ENCODE measurements around the gene VENTX.

VENTX gene

DNA sequence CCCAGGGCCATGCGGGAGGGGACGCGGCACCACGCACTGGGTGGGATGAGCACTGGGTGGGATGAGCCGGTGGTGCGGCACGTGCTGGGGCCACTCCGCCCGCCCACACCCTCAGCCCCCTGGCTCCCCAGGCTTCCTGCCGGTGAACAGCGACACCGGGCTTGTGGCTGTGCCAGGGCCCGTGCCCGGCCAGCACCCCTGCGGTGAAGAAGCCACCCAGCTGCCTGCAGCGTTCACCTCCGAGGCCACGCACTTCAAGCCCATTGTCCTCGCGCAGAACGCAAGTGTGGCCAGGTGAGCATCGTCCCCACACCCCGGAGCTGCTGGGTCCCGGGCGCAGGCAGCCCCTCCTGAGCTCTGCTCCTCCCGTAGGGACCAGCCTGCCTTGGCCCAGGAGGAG lies 39.4 kb upstream of the VENTX start:
- no peak overlapping the region for H3K4me3 ChIP-seq (ENCODE audit: low read length)
- H3K27ac ChIP-seq (ENCODE audit: low read depth, low read length) = no peak overlapping the region
- no peaks in the 10 kb centered on the region for H3F3A ChIP-seq (ENCODE audit: control insufficient read depth, insufficient read depth)
- H3K9me3 ChIP-seq (ENCODE audit: control insufficient read depth, insufficient read depth, low read length) = peaks cover 6% of the 10 kb centered on the region; the same call in 1 of the 2 replicates
- H3K4me1 ChIP-seq (ENCODE audit: control insufficient read depth, low read length) = no peaks in the 10 kb centered on the region
- H3K4me2 ChIP-seq (ENCODE audit: low read length) = no peak overlapping the region
- H3K36me3 ChIP-seq (ENCODE audit: control insufficient read depth, low read length) = no peaks in the 10 kb centered on the region
- H3K9me2 ChIP-seq (replicated peaks; ENCODE audit: control insufficient read depth, low read length) = no peaks in the 10 kb centered on the region
- TF ChIP-seq EZH2phosphoT487 (IDR thresholded peaks at IDR 0.05; ENCODE audit: borderline replicate concordance, low read length) = no peak
- TF ChIP-seq, protein P1, sequence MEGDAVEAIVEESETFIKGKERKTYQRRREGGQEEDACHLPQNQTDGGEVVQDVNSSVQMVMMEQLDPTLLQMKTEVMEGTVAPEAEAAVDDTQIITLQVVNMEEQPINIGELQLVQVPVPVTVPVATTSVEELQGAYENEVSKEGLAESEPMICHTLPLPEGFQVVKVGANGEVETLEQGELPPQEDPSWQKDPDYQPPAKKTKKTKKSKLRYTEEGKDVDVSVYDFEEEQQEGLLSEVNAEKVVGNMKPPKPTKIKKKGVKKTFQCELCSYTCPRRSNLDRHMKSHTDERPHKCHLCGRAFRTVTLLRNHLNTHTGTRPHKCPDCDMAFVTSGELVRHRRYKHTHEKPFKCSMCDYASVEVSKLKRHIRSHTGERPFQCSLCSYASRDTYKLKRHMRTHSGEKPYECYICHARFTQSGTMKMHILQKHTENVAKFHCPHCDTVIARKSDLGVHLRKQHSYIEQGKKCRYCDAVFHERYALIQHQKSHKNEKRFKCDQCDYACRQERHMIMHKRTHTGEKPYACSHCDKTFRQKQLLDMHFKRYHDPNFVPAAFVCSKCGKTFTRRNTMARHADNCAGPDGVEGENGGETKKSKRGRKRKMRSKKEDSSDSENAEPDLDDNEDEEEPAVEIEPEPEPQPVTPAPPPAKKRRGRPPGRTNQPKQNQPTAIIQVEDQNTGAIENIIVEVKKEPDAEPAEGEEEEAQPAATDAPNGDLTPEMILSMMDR (IDR thresholded peaks at IDR 0.05; ENCODE audit: low read depth, low read length, poor library complexity, severe bottlenecking) = no peak
- H3K79me2 ChIP-seq (ENCODE audit: control insufficient read depth, low read length) = no peaks in the 10 kb centered on the region
- no peaks in the 10 kb centered on the region for H3K27me3 ChIP-seq (ENCODE audit: control insufficient read depth, low read length)
- H4K20me1 ChIP-seq (ENCODE audit: control insufficient read depth, insufficient read depth, low read depth, low read length) = no peaks in the 10 kb centered on the region

DNA sequence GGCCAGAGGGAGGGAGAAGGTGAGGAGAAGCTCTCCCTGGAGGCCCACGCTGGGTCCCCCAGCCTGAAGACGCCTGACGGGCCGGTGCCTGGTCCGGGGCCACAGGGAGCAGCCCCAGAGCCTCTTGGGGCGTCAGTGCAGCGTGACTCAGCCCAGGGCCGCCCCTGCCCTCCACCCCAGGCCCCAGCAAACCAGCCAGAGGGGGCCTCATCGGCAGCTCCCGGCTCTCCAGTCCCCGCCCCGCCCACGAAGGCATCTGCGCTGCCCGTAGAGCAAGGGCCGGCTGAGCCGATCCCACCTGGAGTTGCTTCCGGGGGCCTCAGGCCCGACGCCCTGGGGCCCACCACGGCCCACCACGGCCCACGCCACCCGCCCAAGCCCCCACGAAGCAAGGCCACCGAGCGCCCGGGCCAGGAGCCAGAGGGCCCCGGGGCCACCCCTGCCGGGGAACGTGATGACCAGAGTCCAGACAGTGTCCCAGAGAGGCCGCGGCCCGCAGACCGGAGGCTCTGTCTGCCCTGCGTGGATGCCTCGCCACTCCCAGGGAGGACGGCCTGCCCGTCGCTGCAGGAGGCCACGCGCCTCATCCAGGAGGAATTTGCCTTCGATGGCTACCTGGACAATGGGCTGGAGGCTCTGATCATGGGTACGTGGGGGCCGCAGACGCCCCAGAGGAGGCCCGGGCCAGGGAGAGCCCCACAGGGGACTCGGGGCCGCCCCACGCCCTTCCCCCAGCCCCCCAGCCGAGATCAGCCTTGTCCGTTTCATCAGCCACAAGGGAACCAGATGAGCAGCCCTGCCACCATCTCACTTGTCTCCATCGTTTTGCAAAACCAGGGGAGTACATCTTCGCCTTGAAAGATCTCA lies 38.8 kb upstream of the VENTX start:
- no peaks in the 10 kb centered on the region for H3K79me2 ChIP-seq (ENCODE audit: control insufficient read depth, low read length)
- no peak overlapping the region for H3K27ac ChIP-seq (ENCODE audit: low read depth, low read length)
- no peak for TF ChIP-seq EZH2phosphoT487 (IDR thresholded peaks at IDR 0.05; ENCODE audit: borderline replicate concordance, low read length)
- TF ChIP-seq, protein P1 (IDR thresholded peaks at IDR 0.05; ENCODE audit: low read depth, low read length, poor library complexity, severe bottlenecking) = no peak
- H3K36me3 ChIP-seq (ENCODE audit: control insufficient read depth, low read length) = no peaks in the 10 kb centered on the region
- no peaks in the 10 kb centered on the region for H3F3A ChIP-seq (ENCODE audit: control insufficient read depth, insufficient read depth)
- H3K27me3 ChIP-seq (ENCODE audit: control insufficient read depth, low read length) = no peaks in the 10 kb centered on the region
- no peak overlapping the region for H3K4me2 ChIP-seq (ENCODE audit: low read length)
- peaks cover 9% of the 10 kb centered on the region; the same call in 1 of the 2 replicates for H3K9me3 ChIP-seq (ENCODE audit: control insufficient read depth, insufficient read depth, low read length)
- no peaks in the 10 kb centered on the region for H3K4me1 ChIP-seq (ENCODE audit: control insufficient read depth, low read length)
- no peaks in the 10 kb centered on the region for H4K20me1 ChIP-seq (ENCODE audit: control insufficient read depth, insufficient read depth, low read depth, low read length)
- no peaks in the 10 kb centered on the region for H3K9me2 ChIP-seq (replicated peaks; ENCODE audit: control insufficient read depth, low read length)
- no peak overlapping the region for H3K4me3 ChIP-seq (ENCODE audit: low read length)

DNA sequence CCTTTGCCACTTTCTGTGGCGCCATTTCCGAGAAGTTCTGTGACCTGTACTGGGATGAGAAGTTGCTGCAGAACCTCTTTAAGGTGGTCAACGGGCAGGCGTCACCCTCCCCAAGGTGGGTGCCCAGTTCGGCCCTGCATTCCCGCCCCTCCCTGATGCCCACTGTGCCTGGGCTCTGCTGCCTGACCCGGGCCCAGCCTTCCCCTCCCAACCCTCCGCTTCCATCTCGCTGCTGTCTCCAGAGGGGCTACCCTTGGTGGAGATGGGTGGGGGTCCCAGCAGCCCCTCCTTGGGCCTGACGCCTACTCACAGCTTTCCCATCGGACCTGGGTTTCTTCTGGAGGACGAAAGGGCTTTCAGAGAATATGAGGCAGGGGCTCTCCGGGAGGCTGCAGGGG lies 38.2 kb upstream of the VENTX start:
- no peaks in the 10 kb centered on the region for H3K4me1 ChIP-seq (ENCODE audit: control insufficient read depth, low read length)
- peaks cover 9% of the 10 kb centered on the region; the same call in 1 of the 2 replicates for H3K9me3 ChIP-seq (ENCODE audit: control insufficient read depth, insufficient read depth, low read length)
- no peaks in the 10 kb centered on the region for H3K9me2 ChIP-seq (replicated peaks; ENCODE audit: control insufficient read depth, low read length)
- no peaks in the 10 kb centered on the region for H3K27me3 ChIP-seq (ENCODE audit: control insufficient read depth, low read length)
- no peak overlapping the region for H3K4me3 ChIP-seq (ENCODE audit: low read length)
- TF ChIP-seq, protein P1 (IDR thresholded peaks at IDR 0.05; ENCODE audit: low read depth, low read length, poor library complexity, severe bottlenecking) = no peak
- TF ChIP-seq EZH2phosphoT487 (IDR thresholded peaks at IDR 0.05; ENCODE audit: borderline replicate concordance, low read length) = no peak
- no peak overlapping the region for H3K27ac ChIP-seq (ENCODE audit: low read depth, low read length)
- no peaks in the 10 kb centered on the region for H3K36me3 ChIP-seq (ENCODE audit: control insufficient read depth, low read length)
- H4K20me1 ChIP-seq (ENCODE audit: control insufficient read depth, insufficient read depth, low read depth, low read length) = no peaks in the 10 kb centered on the region
- H3K4me2 ChIP-seq (ENCODE audit: low read length) = no peak overlapping the region
- no peaks in the 10 kb centered on the region for H3K79me2 ChIP-seq (ENCODE audit: control insufficient read depth, low read length)
- H3F3A ChIP-seq (ENCODE audit: control insufficient read depth, insufficient read depth) = no peaks in the 10 kb centered on the region

All from DOHH2 (cell line).